ENCODE results near the gene PDZD2.
"Not testable (repeated sequence)": the region's sequence is repeated elsewhere in the genome, so short reads cannot be mapped to it uniquely, and the experiment has no call there.

PDZD2 gene

DNA sequence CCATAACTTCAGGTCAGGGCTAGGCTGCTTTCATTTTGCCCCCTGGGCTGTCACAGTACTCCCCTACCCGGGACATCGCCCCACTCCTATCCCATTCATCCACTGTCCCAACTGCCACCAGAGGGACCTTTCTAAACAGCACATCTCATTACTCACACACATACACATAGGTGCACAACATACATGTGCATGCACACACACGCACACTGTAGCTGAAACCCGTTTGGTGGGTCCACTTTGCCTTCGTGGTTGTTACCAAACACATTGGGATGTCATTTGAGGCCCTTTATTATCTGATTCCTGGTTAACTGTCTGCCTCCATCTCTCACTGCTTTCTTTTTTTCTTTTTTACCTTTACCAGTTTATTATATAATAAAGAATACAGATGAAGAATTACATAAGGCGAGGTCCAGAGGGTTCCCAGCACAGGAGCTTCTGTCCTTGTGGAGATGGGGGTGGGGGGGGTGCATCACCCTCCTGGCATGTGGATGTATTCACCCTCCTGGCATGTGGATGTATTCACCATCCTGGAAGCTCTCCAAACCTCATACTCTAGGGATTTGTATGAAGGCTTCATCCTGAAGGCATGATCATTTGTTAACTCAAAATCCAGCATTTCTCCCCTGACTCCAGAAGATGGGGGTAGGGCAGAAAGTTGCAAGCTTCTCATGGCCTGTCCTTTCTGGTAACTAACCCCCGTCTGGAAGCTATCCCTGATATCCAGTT lies 349.2 kb downstream of the PDZD2 start:
- no peak for DNase-seq

DNA sequence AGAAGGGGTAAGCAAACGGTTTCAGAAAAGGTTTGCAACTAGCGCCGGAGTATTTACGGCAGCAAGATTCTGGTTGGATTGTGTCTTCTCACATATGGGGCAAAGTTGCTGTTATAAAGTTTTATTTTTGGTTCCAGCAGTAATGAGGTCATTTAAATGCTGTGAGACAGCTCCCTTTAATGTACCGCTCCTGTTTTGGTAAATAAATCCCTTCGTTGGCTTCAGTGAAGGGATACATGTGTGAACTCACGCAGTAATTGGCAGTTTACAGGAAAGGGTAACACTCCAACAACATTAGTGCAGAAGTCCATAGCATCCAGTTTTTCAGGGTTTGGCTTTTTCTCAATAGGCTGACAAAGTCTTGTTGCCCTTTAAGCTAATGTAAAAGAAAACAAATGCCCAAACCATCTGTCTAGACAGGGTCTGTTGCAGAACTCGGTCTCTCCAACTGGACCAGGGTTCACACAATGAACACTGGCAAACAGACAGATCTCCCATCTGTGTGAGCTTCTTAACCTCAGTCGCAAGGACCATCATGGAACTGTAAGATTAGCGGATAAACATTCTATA lies 351.2 kb downstream of the PDZD2 start:
- no peak for DNase-seq

DNA sequence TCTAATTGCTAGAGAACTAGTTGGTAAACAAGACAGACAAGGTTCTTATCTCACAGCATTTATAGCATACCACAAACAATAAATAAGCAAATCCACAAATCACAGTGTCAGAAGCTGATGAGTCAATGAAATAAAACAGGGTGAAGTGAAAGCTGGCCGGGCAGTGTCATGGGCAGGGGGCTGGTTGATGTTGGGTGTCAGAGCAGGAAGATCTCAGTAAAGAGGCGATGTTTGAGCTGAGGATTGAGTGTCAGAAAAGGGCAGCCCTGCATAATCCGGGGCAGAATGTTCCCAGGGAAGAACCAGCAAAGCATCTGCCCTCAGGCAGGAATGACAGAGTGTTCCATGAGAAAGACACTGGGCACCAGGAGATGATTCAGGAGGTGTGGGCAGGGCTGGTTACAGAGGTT lies 351.8 kb downstream of the PDZD2 start:
- no peak for DNase-seq

DNA sequence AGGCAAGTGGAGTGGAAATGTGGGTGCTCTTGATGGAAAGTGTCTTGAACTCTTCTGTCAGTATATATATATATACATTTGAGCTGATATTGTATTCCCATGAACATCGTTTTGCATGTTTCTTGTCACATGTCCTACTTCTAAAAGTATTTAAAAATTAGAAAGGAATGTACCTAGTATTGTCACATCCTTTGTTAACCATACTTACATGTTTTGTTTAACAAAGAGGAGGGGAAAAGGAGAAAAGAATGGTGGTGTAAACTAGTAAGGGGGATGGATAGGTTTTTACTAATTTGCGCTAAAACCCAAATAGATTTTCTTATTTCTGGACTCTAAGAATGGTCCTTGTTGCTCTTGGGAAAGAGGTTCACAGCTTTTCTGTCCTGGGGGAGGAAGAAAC lies 353.4 kb downstream of the PDZD2 start:
- no peak for DNase-seq

DNA sequence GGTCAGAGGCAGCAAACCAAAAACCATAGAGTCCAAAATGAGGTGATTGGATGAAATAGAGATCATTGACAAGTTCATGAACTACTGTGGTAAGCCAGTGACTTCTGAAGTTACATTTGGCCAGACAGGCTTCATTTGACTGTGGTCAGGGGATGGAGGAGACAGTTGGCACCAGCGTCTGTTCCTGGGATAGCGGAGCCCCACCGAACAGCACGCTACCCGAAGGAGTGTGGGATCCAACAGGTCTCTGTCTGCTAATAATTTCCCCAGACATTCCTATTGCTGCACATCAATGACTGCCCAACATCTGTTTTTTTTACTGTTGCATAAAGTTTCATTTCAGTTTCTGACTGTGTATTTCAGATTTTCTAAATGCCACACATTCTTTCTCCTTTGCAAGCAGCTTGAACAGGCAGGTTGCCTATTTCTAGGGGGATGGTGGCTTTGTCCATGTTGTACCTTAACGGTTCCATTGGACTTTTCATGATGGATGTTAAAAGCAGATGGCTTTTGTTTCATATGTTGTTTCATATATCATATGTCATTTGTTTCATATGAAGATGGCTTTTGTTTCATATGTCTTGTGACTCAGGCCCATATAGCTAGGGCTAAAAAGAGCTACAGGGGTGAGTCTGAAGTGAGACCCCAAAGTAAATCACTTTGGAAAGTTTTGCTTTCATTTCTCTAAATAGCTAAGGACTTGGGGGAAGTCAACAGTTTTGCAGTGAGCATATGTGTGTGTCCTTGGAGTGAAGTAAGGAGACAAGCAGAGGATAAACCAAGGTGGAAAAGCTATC lies 354.4 kb downstream of the PDZD2 start:
- no peak for DNase-seq

DNA sequence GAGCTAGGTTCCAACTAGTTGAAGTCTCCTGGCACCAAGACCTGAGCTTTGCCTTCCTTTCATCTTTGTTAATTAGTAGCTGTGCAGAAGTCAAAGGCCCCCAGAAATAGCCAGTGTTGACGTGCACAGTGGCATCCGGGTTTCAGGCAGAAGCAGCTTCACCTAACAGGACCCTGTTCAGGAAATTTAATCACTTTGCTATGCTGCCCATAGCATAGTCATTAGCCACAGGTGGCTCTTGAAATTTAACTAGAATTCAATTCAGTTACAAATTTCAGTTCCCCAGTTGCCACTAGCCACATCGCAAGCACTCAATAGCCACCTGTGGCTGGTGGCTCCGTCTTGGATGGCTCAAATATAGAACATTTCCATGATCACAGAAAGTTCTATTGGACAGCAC lies 356.1 kb downstream of the PDZD2 start:
- DNase-seq, result no peak

DNA sequence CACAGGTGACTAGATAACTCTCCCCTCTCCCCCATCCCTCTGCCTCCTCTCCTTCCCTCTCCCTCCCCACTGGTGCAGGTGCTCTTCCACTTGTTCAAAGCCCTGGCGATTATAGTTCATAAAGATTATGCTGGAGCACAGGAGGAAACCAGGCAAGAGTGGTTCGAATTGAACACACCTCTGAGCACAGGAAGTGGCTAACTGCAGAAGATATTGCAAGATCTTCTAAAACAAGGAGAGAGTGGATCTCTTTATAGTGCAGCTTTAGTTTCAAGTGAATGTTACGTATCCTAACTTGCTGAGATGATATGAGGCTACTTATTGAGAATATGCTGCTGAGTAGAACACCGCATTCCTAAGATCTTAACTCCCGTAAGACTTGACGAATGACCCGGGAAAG lies 356.8 kb downstream of the PDZD2 start:
- no peak for DNase-seq

DNA sequence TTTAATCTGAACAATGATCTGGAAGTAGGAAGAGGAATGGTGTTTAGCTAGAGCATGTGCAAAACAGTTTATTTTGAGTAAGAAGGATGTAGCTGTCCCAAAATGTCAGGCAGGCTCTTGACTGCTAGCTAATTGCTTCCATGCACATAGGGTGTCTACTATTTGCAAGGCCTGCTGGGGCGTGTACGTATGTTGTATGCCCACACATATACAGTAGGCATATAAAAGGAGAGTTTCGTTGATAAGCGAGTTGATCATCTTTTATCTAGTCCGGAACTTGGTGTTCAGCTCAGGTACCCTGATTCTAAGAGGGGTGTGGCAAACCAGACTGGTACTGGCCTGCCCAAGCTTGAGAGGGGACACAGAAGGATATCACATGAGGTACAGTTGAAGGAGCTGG lies 358.0 kb downstream of the PDZD2 start:
- no peak for DNase-seq

DNA sequence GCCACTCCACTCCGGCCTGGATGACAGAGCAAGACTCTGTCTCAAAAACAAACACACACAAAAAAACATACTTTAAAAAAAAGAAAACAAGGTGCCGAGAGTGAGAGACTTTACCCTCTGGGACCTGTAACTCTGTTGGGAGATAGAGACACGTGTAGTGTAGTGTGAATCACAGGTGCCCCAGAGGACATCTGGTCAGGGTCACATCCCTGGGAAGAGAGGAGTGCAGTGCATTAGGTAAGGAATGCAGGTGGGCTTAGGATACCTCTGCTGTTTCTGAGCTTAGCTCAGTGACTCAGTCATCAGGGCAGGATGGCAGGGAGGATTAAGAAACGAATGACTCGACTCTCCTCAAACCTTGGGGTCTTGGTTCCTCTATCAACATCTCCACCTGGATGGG lies 360.5 kb downstream of the PDZD2 start:
- DNase-seq, result no peak

DNA sequence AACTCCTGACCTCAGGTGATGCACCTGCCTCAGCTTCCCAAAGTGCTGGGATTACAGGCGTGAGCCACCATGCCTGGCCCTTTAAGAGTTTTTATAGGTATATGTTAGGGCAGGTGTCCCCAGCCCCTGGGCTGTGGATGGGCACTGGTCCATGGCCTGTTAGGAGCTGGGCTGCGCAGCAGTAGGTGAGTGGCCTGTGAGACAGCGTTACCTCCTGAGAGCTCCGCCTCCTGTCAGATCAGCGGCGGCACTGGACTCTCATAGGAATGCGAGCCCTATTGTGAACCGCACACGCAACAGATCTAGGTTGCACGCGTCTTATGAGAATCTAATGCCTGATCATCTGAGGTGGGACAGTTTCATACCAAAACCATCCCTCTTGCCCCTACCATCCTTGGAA lies 361.8 kb downstream of the PDZD2 start:
- no peak for DNase-seq

DNA sequence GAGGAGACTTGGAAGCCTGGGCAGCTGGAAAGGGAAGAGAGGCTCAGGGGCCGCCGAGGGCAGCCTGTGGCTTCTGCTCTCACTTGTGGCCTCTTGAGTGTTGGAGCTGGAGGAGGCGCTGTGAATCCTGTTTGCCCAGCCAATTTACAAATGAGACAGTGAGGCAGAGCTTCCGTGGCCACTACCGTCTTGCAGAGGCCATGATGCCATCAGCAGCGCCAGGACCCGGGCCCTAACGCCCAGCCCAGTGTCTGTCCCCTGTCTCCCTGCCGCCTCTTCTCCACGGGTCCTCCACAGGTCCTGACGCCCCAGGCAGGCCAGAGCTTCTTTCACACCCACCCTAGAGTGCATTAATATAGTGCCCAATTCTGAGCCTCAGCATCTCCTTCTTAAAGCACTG lies 362.4 kb downstream of the PDZD2 start:
- no peak for DNase-seq

DNA sequence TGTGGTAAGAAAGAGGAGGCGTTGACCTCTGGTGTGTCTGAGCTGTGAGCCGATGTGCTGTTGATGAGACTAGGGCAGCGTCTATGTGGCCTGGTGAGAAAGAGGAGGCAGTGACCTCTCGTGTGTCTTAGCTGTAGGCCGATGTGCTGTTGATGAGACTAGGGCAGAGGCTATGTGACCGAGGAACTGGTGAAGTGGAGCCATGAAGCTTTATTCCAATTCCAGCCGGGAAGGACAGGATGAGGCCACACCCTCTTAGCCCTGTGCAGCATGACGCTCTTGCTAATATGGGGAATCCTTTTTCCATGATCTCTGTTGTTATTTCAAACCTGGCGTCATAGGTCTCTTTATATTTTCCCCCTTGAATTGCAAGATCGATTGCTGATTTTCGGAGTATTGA lies 362.8 kb downstream of the PDZD2 start:
- no peak for DNase-seq

DNA sequence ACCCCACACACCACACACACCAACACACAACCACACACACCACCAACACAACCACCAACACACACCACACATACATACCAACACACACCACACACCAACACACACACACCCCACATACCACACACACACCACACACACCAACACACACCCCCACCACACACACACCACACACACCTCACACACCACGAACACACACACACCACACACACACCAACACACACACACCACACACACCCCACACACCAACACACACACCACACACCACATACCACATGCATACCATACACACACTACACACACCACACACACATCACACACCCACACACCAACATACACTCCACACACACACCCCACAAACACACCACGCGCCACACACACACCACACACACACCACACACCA lies 363.8 kb downstream of the PDZD2 start:
- DNase-seq, result no peak

DNA sequence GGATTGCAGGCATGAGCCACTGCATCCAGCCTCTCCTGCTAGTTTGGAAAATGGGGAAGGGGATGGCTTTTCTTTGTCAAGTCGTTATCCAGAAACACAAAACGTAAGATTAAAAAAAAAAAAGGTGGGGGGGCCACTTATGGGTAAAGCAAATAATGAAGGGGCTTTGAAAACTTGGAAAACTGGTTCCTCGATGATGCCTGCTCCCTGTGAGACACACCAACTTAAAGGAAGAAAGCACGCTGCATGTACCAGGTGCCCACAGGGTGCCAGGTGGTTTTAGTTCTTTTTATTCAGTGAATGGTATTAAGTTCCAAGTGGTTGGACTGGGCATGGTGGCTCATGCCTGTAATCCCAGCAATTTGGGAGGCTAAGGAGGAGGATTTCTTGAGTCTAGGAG lies 365.1 kb downstream of the PDZD2 start:
- DNase-seq, result no peak

DNA sequence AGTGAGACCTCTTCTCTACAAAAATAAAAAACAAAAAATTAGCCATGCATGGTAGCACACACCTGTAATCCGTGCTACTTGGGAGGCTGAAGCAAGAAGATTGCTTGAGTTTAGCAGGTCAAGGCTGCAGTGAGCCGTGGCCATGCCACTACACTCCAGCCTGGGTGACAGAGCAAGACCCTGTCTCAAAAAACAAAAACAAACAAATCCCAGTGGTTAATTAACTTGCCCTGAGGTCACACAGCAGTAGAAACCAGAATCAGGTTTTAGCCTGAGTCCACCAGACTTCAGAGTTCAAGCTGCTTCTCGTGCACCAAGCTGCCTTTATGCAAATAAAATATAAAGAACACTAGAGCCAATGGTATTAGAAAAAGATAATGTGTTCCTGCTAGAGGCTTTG lies 365.5 kb downstream of the PDZD2 start:
- DNase-seq, result no peak

DNA sequence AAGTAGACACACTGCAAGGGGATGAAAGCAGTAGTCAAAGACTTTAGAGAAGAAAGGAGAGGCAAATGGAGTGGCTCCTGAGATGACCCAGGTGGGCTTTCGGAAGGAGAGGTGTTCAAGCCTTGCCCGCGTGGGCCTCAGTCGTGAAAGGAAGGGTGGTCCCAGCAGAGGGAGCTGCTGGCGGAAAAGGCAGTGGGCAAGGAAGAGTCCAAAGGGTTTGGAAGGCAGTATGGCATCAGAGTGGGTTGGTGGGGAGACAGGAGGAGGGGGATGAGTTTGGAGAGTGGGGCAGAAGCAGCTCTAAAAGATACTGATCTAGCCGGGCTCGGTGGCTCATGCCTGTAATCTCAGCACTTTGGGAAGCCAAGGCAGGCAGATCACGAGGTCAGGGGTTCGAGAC lies 369.8 kb downstream of the PDZD2 start:
- DNase-seq, result no peak

DNA sequence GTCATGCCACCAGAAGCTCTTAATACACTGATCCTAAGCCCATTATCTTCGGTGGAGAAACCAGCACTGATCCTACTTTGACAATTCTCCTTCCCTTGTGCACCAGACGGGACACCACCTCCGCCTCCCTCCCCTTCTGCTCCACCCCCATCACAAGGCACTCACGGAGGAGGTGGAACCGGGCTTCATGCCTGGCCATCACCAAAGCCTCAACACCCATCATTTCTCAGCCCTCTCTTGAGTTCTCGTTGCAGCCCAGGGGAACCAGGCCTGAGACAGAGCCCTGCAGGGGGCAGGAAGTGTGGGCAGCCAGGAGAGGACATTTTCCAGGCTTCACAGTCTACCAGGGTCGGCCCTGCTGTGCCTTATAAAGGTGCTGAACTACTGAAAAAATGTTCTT lies 374.7 kb downstream of the PDZD2 start:
- DNase-seq, result no peak

DNA sequence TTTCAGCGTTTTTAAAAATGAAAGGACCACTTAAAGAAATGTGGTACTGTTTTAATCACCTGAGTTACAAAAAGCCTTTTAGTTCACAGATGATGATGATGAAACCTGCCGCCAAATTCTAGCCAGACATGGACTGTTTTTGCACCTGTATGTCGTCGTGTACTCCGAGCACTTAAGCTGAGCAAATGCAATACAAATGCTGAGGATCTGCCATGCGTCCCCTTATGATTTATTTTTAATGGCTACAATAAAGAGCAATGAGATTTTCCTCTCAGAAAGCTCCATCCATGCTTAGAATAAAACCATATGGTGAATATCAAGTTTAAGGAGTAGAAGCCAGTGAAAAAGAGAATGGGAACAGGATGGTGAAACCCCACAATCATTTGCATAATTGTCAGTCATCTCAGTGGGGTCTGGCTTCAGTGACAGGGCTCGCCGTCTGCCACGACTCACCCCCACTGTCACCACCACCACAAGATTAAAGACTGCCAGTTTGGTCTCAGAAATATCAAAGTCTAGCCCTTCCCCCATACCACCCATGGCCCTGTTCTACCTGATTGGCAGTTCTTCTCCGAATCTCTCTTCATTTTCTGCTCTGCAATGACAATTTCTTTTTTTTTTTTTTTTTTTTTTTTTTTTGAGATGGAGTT lies 375.3 kb downstream of the PDZD2 start:
- DNase-seq, result no peak

DNA sequence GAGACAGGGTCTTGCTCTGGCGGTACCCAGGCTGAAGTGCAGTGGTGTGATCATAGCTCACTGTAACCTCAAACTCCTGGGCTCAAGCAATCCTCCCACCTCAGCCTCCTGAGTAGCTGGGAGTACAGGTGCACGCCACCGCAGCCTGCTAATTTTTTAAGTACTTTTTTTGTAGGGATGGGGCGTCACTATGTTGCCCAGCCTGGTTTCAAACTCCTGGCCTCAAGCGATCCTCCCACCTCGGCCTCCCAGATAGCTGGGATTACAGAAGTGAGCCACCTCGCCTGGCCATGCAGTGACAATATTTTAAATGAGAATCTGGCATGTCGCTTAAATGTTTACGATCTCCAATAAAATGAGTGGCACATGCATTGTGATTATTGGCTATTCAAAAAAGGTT lies 376.3 kb downstream of the PDZD2 start:
- DNase-seq, result not testable (repeated sequence)

DNA sequence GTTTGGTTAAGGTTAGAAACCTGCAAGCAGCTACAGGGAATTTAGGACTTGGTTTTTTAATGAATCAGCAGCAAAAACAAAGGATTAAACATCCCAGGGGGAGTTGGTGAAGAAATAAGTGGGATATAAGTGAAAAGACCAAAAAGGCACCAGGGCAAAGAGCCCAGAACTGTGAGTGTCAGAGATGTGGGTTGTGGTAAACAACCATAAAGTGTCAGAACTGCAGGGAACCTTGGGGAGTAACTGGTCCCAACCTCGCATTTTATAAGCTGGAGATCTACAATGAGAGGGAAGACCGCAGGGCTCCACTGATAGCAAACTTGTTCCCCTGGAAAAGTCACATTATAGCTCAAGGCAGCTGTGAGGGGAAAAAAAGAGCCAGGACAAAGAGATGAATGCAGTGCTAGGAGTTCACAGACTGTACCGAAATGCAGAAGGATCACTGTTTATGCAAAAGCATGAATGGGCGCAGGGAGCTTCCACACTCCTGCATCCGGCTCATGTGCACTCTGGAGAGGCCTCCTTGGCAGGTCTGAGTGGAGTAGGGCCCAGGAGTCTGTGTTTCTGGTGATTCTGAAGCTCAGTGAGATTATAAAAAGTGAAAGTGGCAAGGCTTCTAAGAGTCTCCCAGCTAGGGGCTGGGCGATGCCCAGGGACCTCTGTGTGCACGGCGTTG lies 378.9 kb downstream of the PDZD2 start:
- no peak for DNase-seq

DNA sequence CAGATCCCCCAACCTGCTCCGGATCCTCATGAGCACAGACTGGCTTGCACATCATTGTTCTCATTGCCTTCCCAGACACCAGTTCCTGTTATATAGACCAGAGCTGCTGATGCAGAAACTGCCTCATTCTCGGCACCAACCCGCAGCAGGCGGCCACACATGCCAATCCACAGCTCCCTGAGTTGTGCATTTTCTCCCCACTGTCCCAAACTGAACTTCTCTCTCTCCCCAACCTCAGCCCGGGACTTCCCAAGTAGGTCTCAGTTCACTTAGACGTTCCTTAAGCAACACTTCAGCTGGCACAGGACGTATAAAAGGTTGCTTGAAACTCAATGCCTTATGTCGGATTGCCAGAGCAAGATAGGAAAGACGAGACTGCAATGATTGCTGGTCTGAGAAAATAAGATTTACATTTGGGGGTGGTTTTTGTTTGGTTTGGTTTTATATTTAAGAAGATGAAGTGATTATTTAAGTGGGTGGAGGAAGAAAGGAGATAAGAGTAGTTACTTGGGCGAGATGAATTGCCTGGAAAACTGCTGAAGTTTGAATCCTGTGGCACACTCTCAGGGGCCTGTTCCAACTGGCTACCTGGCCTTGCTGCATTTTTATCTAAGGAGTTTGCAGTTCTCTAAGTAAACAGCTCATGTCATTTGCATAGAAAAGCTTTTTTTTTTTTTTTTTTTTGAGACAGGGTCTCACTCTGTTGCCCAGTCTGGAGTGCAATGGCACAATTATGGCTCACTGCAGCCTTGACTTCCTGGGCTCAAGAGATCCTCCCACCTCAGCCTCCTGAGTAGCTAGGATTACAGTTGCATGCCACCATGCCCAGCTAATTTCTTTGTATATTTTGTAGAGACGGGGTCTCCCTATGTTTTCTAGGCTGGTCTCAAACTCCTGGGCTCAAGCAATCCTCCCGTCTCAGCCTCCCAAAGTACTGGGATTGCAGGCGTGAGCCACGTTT lies 379.8 kb downstream of the PDZD2 start:
- DNase-seq, result no peak

DNA sequence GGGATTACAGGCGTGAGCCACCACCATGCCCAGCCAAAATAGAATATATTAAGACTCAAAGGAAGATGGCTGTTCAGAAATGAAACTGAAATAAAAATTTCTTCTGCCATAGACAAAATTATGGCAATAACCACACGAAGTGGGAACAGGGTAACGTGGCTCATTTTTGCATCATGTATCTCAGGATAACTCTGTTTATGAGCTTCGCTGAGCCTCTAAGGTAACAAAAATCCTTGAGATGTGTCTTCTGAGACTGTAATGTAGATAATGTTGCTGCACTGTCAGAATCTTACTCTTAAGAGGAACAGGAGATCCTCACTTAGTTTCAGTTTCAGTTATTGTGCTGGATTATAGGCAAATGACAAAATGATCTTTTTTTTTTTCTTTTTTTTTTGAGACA lies 381.3 kb downstream of the PDZD2 start:
- no peak for DNase-seq
